Naive thymus-derived CD4-positive, alpha-beta T cell (primary cell): Measurements from ENCODE around the gene TOP3B. TPM values are rescaled to one million over a fixed set of nuclear protein-coding genes. Genes with fewer than 3 reads are reported as not detected.

Experiments
- ATAC-seq: fragments of 150-1000 bp; cut with Tn5 transposase; 2 replicates; pipeline ENCODE4 v1.10.0; 2021; ENCODE audit warnings: mild to moderate bottlenecking, moderate library complexity
- CTCF ChIA-PET: fragments of 350-600 bp; sonication (Branson Sonifier 250); formaldehyde crosslinking; loops from one replicate; lab custom pipeline; 2021; ENCODE audit warnings: antibody characterized with exemption; lab: Charles Lee
- POLR2A ChIA-PET: fragments of 350-600 bp; sonication (Branson Sonifier 250); formaldehyde crosslinking; loops from one replicate; lab custom pipeline; 2021; ENCODE audit warnings: antibody characterized with exemption, inconsistent platforms; lab: Charles Lee
- DNase-seq, 9 donors: peaks; one replicate each; pipeline versions ENCODE4 v3.0.0 to v3.0.0-alpha.2; 2020 to 2022; ENCODE audit warnings: mixed read lengths in 1 of 9
- H3K27ac ChIP-seq: one replicate; pipeline ENCODE4 v1.7.0; 2013; ENCODE audit warnings: mild to moderate bottlenecking, low read depth, low read length, moderate library complexity
- H3K27me3 ChIP-seq, 2 donors: one replicate each; pipeline ENCODE4 v1.7.0; 2013; ENCODE audit warnings: low read length in 2 of 2, mild to moderate bottlenecking in 2 of 2, moderate library complexity in 2 of 2; ENCODE audit not compliant: control insufficient read depth in 2 of 2, insufficient read depth in 2 of 2
- H3K36me3 ChIP-seq, 3 experiments: 1 replicate in 2 of 3; 2 replicates in 1 of 3; pipeline ENCODE4 v1.7.0; 2013; ENCODE audit warnings: low read length in 3 of 3, mild to moderate bottlenecking in 3 of 3, moderate library complexity in 1 of 3; ENCODE audit not compliant: insufficient read depth in 3 of 3, control insufficient read depth in 2 of 3
- H3K4me1 ChIP-seq, 2 donors: one replicate each; pipeline ENCODE4 v1.7.0; 2013; ENCODE audit warnings: low read length in 2 of 2, mild to moderate bottlenecking in 2 of 2, moderate library complexity in 1 of 2; ENCODE audit not compliant: control insufficient read depth in 2 of 2, insufficient read depth in 2 of 2
- H3K4me3 ChIP-seq: 2 replicates; pipeline ENCODE4 v1.7.0; 2013; ENCODE audit warnings: mild to moderate bottlenecking, low read length
- H3K9me3 ChIP-seq, 3 experiments: 1 replicate in 2 of 3; 2 replicates in 1 of 3; pipeline ENCODE4 v1.7.0; 2013; ENCODE audit warnings: low read length in 3 of 3; ENCODE audit not compliant: control insufficient read depth in 2 of 3
- H3K27ac Mint-ChIP-seq, 9 donors: one replicate each; pipeline ENCODE4 v1.8.0; 2020 to 2022; ENCODE audit warnings: mixed read lengths in 9 of 9, mild to moderate bottlenecking in 8 of 9, moderate library complexity in 5 of 9, inconsistent platforms in 2 of 9
- H3K27me3 Mint-ChIP-seq, 5 donors: one replicate each; pipeline ENCODE4 v1.8.0; 2021 to 2022; ENCODE audit warnings: mixed read lengths in 5 of 5, mild to moderate bottlenecking in 1 of 5
- H3K36me3 Mint-ChIP-seq, 5 donors: one replicate each; pipeline ENCODE4 v1.8.0; 2020 to 2022; ENCODE audit warnings: mixed read lengths in 5 of 5, mild to moderate bottlenecking in 3 of 5, inconsistent platforms in 1 of 5
- H3K4me1 Mint-ChIP-seq, 7 donors: one replicate each; pipeline ENCODE4 v1.8.0; 2020 to 2022; ENCODE audit warnings: mixed read lengths in 7 of 7, mild to moderate bottlenecking in 3 of 7, inconsistent platforms in 1 of 7
- H3K4me3 Mint-ChIP-seq, 10 donors: one replicate each; pipeline ENCODE4 v1.8.0; 2020 to 2022; ENCODE audit warnings: mild to moderate bottlenecking in 10 of 10, mixed read lengths in 10 of 10, moderate library complexity in 6 of 10, inconsistent platforms in 2 of 10
- H3K9me3 Mint-ChIP-seq, 11 donors: one replicate each; pipeline ENCODE4 v1.8.0; 2020 to 2022; ENCODE audit warnings: mixed read lengths in 11 of 11, mild to moderate bottlenecking in 4 of 11, inconsistent platforms in 1 of 11, moderate library complexity in 1 of 11
- intact Hi-C, 2 donors: fragments of 100-400 bp; cut with micrococcal nuclease; formaldehyde crosslinking; loops; one replicate each; pipeline ENCODE4 v1.15.1; 2023
- polyA plus RNA-seq, 2 donors: library from polyadenylated mRNA; unstranded; fragments of 300-500 nt; fragmentation: Illumina TruSeq; gene quantifications; one replicate each; pipeline ENCODE4 v1.2.3, GENCODE V29; 2021
- total RNA-seq, 6 experiments: library from RNA in 5 of 6; stranded (reverse) in 5 of 6; gene quantifications; 1 replicate in 5 of 6; 2 replicates in 1 of 6; pipeline ENCODE4 v1.2.3 and lab custom pipeline; 2021 to 2026

The TOP3B gene
- total and polyA plus RNA-seq, 7 experiments from 2014 or later: 8.4 to 80.5 (median 49.5) TPM

DNA sequence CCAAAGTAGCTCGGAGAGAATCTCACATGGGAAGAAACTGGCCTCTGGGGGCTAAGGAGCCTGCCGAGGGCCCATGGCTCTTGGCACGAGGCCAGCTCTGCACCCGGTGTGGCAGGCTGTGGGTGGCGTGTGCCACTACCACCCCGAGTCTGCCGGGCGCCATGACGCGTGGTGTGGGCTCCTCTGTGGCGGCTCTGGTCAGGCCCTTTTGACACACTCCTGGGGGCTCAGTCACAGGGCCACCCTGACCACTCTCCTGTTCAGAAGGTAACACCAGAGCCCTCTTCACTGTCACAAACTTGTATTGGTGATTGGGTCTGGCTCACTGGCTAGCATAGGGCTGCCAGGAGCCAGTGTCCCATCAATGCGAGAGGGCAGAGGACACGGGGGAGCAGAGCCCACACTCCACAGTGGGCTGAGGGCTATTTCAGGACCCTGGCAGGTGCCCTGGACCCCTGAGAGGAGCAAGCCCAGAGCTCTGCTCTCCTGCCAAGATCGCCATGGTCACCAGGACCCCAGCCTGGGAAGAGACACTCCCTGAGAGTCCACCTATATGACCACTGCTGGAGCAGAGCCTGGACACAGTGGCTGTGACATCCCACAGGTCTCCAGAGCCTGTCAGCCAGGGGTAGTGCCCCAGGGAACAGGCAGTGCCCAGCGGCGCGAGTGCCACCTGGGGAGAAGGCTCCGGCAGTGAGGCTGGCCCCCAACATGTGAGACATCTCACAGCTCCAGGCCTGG, 21.3 kb downstream of the TOP3B start:
- no peaks in the 10 kb centered on the region for H3K9me3 ChIP-seq
- ChIA-PET CTCF (no interaction called here), POLR2A (no interaction called here)
- intact Hi-C loops: no loop called here
- H3K4me1 Mint-ChIP-seq: no peaks in the 10 kb centered on the region
- no peaks in the 10 kb centered on the region for H3K27me3 Mint-ChIP-seq
- no peaks in the 10 kb centered on the region for H3K27me3 ChIP-seq
- H3K4me3 Mint-ChIP-seq: no peak overlapping the region
- peaks cover 0 to 10% (median 0%) of the 10 kb centered on the region in 5 donors for H3K36me3 Mint-ChIP-seq
- no peak for ATAC-seq
- no peak overlapping the region for H3K27ac ChIP-seq
- no peaks in the 10 kb centered on the region for H3K9me3 Mint-ChIP-seq
- peaks cover 0 to 79% (median 13%) of the 10 kb centered on the region in 3 experiments for H3K36me3 ChIP-seq
- H3K4me1 ChIP-seq: no peaks in the 10 kb centered on the region
- H3K27ac Mint-ChIP-seq: no peak overlapping the region
- no peak for DNase-seq
- no peak overlapping the region for H3K4me3 ChIP-seq

DNA sequence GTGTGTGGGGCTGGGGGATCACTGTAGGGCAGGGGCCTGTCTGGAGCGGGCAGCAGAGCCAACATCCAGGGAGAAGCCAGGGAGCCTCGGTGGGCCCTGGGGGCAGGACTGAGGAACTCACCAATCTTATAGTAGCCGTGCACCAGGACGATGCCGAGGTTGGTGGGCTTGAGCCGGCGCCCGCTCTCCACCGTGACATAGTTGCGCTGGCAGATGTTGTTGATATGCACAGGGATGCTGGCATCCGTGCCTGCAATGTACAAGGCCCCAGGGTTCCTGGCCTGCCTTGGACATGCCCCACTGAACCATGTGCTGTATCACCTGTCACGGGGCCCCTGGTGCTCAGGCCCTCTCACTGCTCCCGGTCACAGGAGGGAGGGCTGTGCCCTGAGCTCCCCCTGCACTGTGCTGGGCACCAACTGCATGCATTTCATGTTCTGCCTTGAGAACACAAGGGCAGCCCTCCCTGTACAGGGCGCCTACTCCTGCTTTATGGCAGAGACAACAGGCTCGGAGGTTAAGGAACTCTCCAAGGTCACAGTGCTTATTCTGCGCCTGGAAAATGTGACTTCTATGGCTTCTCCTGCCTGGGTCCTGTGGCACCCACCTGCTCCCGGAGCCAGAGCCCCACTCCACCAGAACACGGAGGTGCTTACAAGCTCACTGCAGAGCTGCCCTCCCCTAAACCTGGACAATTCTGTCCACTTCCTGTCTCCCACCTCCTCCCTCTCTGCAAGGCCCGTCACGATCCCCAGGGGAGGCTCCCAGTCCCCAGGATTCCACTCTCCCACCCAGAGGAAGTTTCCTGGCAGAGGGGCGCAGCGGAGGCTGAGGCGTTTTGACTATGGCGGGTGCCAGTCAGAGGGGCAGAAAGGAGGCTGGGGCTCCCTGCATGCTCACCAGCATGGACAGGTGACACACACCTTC, 22.1 kb downstream of the TOP3B start:
- Histone ChIP-seq H3K9me3 (no peaks in the 10 kb centered on the region), H3K4me3 (no peak overlapping the region), H3K4me1 (no peaks in the 10 kb centered on the region), H3K27me3 (no peaks in the 10 kb centered on the region), H3K27ac (no peak overlapping the region), H3K36me3 (peaks cover 0 to 72% (median 11%) of the 10 kb centered on the region in 3 experiments)
- intact Hi-C loops: no loop called here
- Mint-ChIP-seq H3K4me1 (no peaks in the 10 kb centered on the region), H3K9me3 (no peaks in the 10 kb centered on the region), H3K4me3 (no peak overlapping the region), H3K27ac (peak overlapping the region in 2 of 9 donors; percentile 43), H3K27me3 (no peaks in the 10 kb centered on the region), H3K36me3 (peaks cover 0 to 8% (median 0%) of the 10 kb centered on the region in 5 donors)
- CTCF ChIA-PET: interaction anchor here (1.0 kb wide), 1 partner anchor 22 kb away, joined by 4 read pairs; no protein-coding TSS in a partner anchor
- ATAC-seq: no peak
- POLR2A ChIA-PET: no interaction called here
- DNase-seq: no peak

DNA sequence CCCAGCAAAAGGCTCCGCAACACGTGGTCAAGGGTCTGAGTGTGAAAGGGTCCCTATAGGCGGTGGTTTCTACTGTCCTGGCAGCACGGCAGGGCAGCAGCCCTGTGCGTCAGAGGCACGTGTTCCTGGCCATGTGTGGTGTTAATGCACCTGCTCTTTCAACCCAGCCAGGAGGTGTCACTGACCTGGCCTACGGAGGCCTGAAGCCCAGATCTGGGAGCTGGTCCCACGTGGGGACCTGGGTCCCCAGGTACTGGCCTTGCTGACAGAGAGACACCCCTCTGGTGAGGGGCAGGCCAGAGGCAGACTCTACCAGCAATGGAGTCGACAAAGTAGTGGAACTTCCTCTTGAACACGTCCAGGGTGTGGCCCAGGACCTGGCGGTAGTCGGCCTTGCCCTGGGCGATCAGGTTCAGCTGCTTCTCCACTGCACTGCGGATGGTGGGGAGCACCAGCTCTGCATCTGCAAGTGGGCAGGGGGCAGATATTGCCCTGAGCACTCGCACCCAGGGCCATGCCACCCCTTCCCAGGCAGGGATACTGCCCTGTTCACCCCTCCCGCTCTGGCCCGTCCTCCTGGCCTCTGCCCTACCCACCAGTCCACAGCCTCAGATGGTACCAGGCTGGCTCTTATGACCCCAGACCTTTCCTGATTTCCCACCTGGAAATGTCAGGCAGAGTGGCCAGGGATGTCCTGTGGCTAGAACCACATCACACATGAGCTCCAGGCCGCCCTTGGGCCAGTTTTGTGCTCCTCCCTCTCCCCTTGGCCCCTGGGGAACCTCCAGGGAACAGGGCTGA, 23.1 kb downstream of the TOP3B start:
- no peak overlapping the region for H3K27ac ChIP-seq
- no peaks in the 10 kb centered on the region for H3K27me3 Mint-ChIP-seq
- ChIA-PET CTCF (interaction anchor here (1.0 kb wide), 1 partner anchor 21 kb away, joined by 4 read pairs; no protein-coding TSS in a partner anchor), POLR2A (no interaction called here)
- no peak overlapping the region for H3K4me3 ChIP-seq
- no peak for ATAC-seq
- H3K4me3 Mint-ChIP-seq: no peak overlapping the region
- H3K36me3 Mint-ChIP-seq: peaks cover 0 to 8% (median 0%) of the 10 kb centered on the region in 5 donors
- no peaks in the 10 kb centered on the region for H3K9me3 ChIP-seq
- no peaks in the 10 kb centered on the region for H3K4me1 Mint-ChIP-seq
- H3K9me3 Mint-ChIP-seq: no peaks in the 10 kb centered on the region
- intact Hi-C loops: no loop called here
- no peak for DNase-seq
- H3K36me3 ChIP-seq: peaks cover 0 to 62% (median 6%) of the 10 kb centered on the region in 3 experiments
- peak overlapping the region in 2 of 9 donors; percentile 38 to 49 for H3K27ac Mint-ChIP-seq
- H3K27me3 ChIP-seq: no peaks in the 10 kb centered on the region
- no peaks in the 10 kb centered on the region for H3K4me1 ChIP-seq

DNA sequence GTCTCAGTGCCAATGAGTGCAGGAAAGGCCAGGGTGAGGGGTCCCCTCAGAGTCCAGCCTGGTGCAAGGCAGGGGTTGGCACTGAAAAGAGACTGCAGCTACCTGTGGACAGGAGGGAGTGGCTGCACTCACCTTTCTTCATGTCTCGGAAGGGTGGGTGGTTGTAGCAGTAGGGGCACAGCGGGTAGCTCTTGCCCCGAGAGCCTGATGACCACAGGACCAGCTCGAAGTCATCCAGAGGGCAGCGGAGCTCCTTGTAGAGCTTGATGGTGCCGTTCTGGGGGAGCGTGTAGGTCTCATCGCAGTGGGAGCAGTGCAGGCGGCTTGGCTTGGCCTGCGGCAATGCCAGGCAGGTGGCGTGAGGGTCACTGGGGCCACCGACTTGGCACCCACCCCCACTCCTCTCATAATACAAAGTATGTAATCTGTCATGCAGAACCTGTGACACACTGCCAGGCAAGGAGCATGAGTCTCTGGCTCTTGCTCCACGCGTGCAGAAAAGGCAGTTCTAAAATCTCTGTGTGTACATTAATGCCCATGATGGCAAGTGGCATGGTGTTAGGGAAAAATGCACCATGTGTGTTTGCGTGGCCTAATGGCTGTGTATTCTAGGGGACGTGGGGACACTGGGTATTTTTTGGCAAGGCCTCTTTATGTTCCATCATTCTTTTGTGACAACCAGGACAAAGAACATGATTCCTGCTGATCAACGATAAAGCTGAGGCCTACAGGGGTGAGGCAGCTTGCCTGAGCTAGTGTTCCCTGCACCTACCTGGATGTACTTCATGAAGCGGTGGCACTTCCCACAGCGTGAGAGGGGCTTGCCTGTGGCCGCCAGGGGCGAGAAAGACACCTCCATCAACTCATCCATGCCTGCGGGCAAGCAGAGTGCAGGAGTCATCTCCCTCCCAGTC, 24.0 kb downstream of the TOP3B start:
- no peaks in the 10 kb centered on the region for H3K27me3 Mint-ChIP-seq
- Histone ChIP-seq H3K27me3 (no peaks in the 10 kb centered on the region), H3K36me3 (peaks cover 0 to 53% (median 6%) of the 10 kb centered on the region in 3 experiments), H3K4me3 (no peak overlapping the region), H3K27ac (no peak overlapping the region), H3K4me1 (no peaks in the 10 kb centered on the region), H3K9me3 (no peaks in the 10 kb centered on the region)
- no peak overlapping the region for H3K4me3 Mint-ChIP-seq
- CTCF ChIA-PET: interaction anchor here (1.0 kb wide), 1 partner anchor 21 kb away, joined by 4 read pairs; no protein-coding TSS in a partner anchor
- peak overlapping the region in 1 of 9 donors; percentile 19 for H3K27ac Mint-ChIP-seq
- H3K36me3 Mint-ChIP-seq: peaks cover 0 to 8% (median 0%) of the 10 kb centered on the region in 5 donors
- POLR2A ChIA-PET: no interaction called here
- ATAC-seq: no peak
- DNase-seq: no peak
- no peaks in the 10 kb centered on the region for H3K9me3 Mint-ChIP-seq
- intact Hi-C loops: no loop called here
- no peaks in the 10 kb centered on the region for H3K4me1 Mint-ChIP-seq

DNA sequence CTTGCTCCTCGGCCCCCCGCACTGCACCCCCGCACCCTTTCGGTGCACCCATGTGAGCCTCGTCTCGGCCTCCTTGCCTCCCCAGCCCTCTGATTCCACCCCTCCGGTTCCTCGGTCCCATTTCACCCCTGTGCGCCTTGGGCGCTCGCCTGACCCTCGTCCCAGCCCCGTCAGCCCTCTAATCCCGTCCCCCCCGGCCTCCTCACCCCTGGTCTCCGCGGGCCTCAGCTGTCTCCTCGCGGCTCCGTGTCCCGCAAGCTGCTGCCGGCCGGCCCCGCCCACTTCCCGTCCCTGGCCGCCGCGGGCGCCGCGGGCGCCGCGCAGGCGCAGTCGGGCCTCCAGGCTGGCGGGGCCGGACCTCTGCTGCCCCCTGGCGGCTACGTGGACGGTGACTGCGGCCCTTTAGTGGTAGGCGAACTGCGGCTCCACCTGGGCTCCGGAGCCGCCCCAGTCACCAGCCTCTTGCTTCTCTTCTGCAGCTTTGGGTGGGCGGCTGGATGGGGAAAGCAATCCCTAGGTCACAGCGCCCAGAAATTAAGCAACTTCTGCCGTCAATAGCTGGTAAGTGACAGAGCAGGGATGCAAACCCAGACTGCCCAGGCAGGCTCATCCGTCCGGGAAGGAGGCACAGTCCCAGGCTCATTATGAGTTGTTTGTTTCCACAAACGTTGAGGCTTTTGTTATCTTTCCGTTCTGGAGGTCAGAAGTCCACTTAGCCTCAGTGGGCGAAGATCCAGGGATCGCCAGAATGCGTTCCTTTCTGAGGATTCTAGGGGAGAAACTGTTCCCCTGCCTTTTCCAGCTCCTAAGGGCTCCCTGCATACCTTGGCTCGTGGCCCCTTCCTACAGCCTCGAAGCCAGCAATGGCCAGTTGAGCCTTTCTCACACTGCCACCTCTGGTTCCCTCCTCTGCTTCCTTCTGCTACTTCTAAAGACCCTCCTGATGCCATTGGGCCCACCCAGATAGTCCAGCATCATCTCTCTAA, 29.7 kb downstream of the TOP3B start, which contains the start of gene PPM1F:
Gene PPM1F (minus strand): TSS at position 263 of the 986 bp plus-strand sequence. CDS start 6,800 bp downstream, outside the sequence.
- ATAC-seq (peak; percentile 98), DNase-seq (peak; percentile 79 to 100 (median 92))
- intact Hi-C loops: loop anchor here (2.0 to 5.0 kb wide), 4 partner anchors 14 to 240 kb away; partner anchors contain the start of genes MAPK1 (in 1 of the 2) and YPEL1 (in 1 of the 2)
- peak within 1 kb of the TSS; percentile 79 for H3K4me3 ChIP-seq
- H3K27me3 Mint-ChIP-seq: no peaks in the 10 kb centered on the region
- peak within 1 kb of the TSS; percentile 80 to 90 (median 88) for H3K4me3 Mint-ChIP-seq
- ChIA-PET CTCF (interaction anchor here (0.7 to 5.5 kb wide), 7 partner anchors 10 to 242 kb away, joined by 3 to 63 read pairs (median 4); no protein-coding TSS in a partner anchor), POLR2A (interaction anchor here (0.7 kb wide), 2 partner anchors 13 to 15 kb away, joined by 3 read pairs; no protein-coding TSS in a partner anchor)
- H3K9me3 ChIP-seq: no peaks in the 10 kb centered on the region
- H3K36me3 Mint-ChIP-seq: peaks cover 0 to 5% (median 0%) of the 10 kb centered on the region in 5 donors
- H3K27me3 ChIP-seq: no peaks in the 10 kb centered on the region
- no peaks in the 10 kb centered on the region for H3K36me3 ChIP-seq
- H3K4me1 Mint-ChIP-seq: peaks cover 16 to 25% (median 19%) of the 10 kb centered on the region in 7 donors
- H3K27ac Mint-ChIP-seq: peak within 1 kb of the TSS in 8 of 9 donors; percentile 43 to 80 (median 72)
- no peaks in the 10 kb centered on the region for H3K9me3 Mint-ChIP-seq
- H3K27ac ChIP-seq: peak within 1 kb of the TSS; percentile 78
- peaks cover 7% of the 10 kb centered on the region in 2 donors for H3K4me1 ChIP-seq
